ENCODE results near the gene RLN3.
"Not testable (repeated sequence)": the region's sequence is repeated elsewhere in the genome, so short reads cannot be mapped to it uniquely, and the experiment has no call there.

Gene RLN3

GRCh38 chr19:14050512-14050911, 22.6 kb downstream of the RLN3 start:
- H3K4me3 ChIP-seq = no peak overlapping the region
- H3K27ac ChIP-seq = no peak overlapping the region

GRCh38 chr19:14050961-14051360, 23.0 kb downstream of the RLN3 start:
- H3K27ac ChIP-seq, H3K4me3 ChIP-seq: not testable (repeated sequence)

GRCh38 chr19:14051980-14052379, 24.0 kb downstream of the RLN3 start:
- H3K4me3 ChIP-seq = no peak overlapping the region
- no peak overlapping the region for H3K27ac ChIP-seq

- Histone ChIP-seq H3K27ac (no peak overlapping the region), H3K4me3 (no peak overlapping the region)
Observed at GRCh38 chr19:14052470-14052869, 24.5 kb downstream of the RLN3 start.

DNA sequence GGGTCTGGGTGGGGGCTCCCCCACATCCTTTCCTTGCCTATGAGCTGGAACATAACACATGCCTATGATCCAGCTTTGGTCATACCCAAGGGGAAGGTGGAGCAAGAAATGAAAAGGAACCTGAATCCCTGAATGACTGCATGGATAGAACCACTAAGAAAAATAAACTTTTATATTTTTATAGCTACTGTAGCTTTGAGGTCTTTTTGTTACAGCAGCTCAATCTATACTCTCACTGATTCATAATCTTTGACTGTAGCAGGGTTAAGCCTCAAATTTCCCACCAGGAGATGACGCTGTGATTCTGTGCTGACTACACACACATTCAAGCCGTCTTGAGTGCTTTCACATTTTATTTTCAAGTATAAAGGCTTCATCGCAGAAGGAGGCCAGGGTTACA, 25.1 kb downstream of the RLN3 start:
- H3K4me3 ChIP-seq = no peak overlapping the region
- no peak overlapping the region for H3K27ac ChIP-seq

- H3K27ac ChIP-seq = no peak overlapping the region
- H3K4me3 ChIP-seq = no peak overlapping the region
Observed at GRCh38 chr19:14053500-14053899, 25.6 kb downstream of the RLN3 start.

DNA sequence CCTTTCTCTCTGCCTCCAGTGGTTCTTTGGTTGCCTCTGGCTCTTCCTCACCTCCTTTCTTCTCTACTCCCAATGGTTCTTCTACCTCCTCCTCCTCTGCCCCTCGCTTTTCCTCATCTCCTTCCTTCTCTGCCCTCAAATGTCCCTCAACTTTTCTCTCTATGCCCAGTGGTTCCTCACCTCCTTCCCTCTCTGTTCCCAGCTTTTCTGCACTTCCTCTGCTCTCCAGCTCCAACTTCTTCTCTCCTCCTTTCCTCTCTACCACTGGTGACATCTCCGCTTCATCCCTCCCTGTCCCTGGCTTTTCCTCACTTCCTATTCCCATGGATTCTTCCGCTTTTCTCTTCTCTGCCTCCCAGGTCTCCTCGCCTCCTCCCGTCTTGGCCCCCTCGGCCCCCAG, 26.2 kb downstream of the RLN3 start:
- Histone ChIP-seq H3K4me3 (no peak overlapping the region), H3K27ac (no peak overlapping the region)

DNA sequence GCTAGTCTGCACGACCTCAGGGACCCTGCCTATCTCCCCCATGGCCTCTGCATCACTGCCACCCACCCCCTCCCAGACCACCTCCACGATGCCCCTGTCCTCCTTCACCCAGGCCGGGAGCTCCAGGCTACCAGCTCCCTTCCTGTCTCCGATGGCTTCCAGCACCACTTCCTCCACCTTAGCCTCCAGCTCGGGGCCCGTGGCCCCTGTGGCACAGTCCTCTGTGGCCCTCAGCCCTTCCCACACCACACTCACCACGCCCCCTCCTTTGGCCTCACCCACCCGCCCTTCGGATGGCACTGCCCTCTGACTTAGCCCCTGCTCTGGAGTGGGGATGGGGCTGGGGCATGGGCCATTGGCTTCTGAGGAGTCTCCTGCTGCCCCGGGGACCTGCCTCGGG, 26.8 kb downstream of the RLN3 start:
- H3K4me3 ChIP-seq = no peak overlapping the region
- H3K27ac ChIP-seq = no peak overlapping the region

GRCh38 chr19:14055396-14055795, 27.4 kb downstream of the RLN3 start:
- H3K27ac ChIP-seq = no peak overlapping the region
- H3K4me3 ChIP-seq = no peak overlapping the region

DNA sequence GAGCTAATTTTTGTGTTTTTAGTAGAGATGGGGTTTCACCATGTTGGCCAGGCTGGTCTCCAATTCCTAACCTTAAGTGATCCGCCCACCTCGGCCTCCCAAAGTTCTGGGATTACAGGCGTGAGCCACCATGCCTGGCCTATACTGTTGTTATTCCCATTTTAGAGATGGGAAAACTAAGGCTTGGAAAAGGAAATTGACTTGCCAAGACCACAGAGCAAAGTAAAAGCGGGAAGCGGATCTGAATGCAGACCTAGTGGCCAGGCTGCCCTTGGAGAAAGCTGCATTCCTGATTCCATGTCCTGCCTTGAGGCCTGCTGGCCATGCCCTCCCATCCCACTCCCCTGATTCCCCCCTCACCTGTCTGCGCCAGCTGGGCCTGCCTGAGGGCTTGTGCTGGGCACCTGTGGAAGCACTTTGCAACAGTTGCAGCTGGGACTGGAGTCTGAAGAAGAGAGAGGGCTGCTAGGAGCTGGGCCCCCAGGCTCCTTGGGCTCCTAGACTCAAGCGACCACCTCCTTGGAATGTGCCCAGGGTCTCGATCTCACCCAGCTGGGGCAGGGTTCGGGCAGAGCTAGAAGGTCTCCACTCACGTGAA, 28.2 kb downstream of the RLN3 start:
- H3K4me3 ChIP-seq = no peak overlapping the region
- H3K27ac ChIP-seq = no peak overlapping the region

- no peak overlapping the region for H3K27ac ChIP-seq
- H3K4me3 ChIP-seq = peak overlapping the region in 4 of 7 experiments; percentile 5 to 37 (median 30)
Observed at GRCh38 chr19:14056741-14057356, 28.9 kb downstream of the RLN3 start.

GRCh38 chr19:14058182-14059092, 30.5 kb downstream of the RLN3 start:
- peak overlapping the region in 1 of 7 experiments; percentile 31 for H3K4me3 ChIP-seq

GRCh38 chr19:14059093-14059480, 31.1 kb downstream of the RLN3 start:
- H3K27ac ChIP-seq = no peak overlapping the region
- no peak overlapping the region for H3K4me3 ChIP-seq

More at GRCh38 chr19:14058182-14059092, 30.5 kb downstream of the RLN3 start:
- H3K27ac ChIP-seq = no peak overlapping the region

DNA sequence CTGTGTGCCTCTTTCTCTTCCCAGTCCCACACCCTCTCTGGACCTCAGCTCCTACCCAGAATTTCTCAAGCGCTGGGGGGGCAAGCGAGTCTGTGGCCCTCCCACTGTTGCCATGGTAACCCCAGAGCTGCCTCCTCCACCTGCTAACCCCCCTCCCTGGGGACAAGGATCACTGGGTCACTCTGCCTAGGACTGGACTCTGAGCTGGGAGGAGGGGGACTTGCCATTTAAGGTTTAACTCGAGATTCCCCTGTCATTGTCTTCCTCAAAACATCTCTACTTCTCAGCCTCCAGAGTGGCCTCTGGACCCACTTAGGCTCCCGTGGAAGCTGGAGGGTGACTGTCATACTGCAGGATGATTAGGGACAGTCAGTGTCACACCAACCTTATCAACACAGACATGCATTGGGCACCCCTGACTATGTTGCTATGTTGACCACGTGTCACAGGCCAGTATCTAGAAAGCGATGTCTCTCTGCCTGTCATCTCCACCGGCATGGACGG, 31.8 kb downstream of the RLN3 start:
- no peak overlapping the region for H3K27ac ChIP-seq

DNA sequence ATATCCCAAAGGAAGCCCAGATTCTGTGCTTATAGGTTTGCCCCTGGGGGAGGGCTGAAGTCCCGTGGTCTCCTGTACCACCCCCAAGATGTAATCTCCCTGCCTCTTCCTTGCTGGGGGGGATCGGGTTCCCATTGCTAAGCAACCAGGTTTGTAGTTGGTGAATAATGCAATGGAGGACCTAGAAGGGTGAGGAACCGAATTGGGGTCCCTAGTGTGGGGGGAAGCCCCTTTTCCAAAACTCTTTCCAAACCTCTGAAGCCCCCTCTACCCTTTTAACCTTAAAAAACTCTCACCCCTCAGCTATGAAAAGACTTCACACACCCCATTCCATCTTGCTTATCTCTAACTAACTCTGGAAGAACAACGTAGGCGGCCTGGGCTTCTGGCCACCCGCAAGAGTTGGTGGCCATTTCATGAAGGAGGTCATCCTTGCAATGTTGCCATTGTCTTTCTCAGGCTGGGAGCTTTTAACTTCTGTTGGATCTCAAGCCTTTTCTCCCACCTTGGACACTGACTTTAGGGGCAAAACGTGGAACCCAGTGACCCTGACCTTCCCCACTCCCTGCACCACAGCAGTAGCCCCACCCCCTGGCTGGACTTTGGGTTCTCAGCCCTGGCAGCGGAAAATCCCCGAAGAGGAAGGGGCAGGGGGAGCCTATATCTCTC, 33.3 kb downstream of the RLN3 start:
- Histone ChIP-seq H3K27ac (no peak overlapping the region), H3K4me3 (no peak overlapping the region)

More for the DNA sequence above, 31.8 kb downstream of the RLN3 start:
- H3K4me3 ChIP-seq = no peak overlapping the region

DNA sequence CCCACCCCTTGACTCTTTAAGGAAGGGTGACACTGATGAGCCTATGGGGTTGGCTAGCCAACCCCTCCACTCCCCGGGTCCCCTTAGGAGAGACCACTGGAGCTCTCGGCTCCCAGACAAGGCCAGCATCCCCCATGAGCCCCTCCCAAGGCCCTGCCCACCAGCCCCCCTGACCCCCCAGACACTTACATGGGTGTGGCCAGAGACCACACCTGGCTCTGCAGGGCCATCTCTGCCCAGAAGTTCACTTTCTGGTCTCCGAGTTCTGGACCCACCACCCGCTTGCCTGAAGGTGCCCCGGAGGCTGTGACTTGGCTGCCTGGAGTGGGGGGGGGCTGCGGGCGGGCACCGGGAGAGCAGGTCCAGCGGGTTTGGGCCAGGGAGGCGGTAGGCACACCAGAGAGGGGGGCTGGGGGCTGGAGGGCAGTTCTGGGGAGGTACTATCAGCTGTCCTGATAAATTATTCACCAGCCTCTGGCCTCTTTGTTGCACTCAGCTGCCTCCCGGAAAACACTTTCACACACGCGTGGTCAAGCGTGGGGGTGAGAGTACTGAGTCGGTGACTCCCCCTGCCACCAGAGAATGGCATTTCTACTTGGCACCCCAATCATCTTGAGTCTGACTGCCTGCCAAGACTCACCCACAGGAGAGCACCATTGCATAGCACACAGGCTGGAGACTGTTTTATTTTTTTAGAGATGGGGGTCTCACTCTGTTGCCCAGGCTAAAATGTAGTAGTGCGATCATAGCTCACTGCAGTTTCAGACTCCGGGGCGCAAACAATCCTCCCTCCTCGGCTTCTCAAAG, 34.0 kb downstream of the RLN3 start, which contains the start of gene PALM3:
PALM3 (minus strand) TSS at position 326 of the 807 bp plus-strand sequence; CDS start at position 230, 96 bp downstream.
- Histone ChIP-seq H3K27ac (no peak within 1 kb of the TSS), H3K4me3 (no peak within 1 kb of the TSS)

GRCh38 chr19:14062558-14062855, 34.6 kb downstream of the RLN3 start:
- Histone ChIP-seq H3K27ac (no peak overlapping the region), H3K4me3 (no peak overlapping the region)

- H3K4me3 ChIP-seq = no peak overlapping the region
- no peak overlapping the region for H3K27ac ChIP-seq
Observed at GRCh38 chr19:14063105-14063504, 35.2 kb downstream of the RLN3 start.

DNA sequence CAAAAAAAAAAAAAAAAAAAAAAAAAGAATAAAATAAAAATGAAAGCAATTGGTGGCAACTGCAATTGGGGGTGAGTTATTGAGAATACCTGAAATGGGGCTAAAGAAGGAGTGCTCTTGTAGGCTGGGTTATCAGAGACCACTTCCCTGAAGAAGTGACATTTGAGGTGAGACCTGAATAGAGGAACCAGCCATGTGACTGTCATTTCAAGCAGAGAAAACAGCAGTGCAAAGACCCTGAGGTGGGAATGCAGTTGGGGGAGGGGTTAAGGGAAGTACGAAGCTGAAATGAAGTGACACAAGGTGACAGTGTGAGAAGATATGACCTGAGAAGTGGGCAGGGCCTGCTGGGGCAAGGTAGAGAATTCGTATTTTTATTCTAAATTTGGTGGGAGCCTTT, 38.2 kb downstream of the RLN3 start:
- Histone ChIP-seq H3K4me3 (no peak overlapping the region), H3K27ac (no peak overlapping the region)
